Limb (tissue), 2 donors: Measurements from ENCODE around the gene OR10T2.
"Not testable (repeated sequence)": the region's sequence is repeated elsewhere in the genome, so short reads cannot be mapped to it uniquely, and the experiment has no call there.

Experiments
- DNase-seq, 2 donors: peaks; one replicate each; pipeline ENCODE4 v3.0.0-alpha.2; 2016; ENCODE audit errors: extremely low spot score in 2 of 2

OR10T2 gene

DNA sequence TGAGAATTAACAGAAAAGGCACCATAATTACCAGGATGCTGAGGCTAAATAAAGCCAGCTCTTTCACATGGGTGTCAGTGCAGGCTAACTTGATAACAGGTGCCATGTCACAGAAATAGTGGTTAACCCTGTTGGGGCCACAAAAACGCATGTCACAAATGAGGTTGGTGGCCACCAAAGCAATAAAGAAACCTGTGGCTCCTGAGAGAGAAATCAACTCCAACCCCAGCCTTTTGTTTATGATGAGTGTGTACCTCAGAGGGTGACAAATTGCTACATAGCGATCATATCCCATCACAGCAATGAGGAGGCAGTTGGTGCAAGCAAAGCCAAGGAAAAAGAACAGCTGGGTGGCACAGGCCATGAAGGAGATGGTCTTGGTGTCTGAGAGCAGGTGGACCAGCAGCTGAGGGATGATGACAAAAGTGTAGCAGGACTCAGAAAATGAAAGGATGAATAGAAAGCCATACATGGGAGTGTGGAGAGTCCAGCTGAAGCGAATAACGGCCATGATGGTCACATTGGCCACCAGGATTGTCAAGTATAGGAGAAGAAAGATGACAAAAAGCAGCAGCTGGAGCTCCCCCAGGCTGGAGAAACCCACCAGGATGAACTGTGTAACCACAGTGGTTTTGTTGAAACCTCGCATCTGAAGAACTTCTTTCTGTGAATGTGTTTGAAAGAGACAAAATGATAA, at the start of gene OR10T2:
OR10T2 (minus strand) TSS at position 649 of the 697 bp plus-strand sequence; CDS start at position 649, 0 bp downstream.
- DNase-seq: no peak

- no peak for DNase-seq
These were observed 46.1 kb upstream of the OR10T2 start for GRCh38 chr1:158445376-158445775.

DNA sequence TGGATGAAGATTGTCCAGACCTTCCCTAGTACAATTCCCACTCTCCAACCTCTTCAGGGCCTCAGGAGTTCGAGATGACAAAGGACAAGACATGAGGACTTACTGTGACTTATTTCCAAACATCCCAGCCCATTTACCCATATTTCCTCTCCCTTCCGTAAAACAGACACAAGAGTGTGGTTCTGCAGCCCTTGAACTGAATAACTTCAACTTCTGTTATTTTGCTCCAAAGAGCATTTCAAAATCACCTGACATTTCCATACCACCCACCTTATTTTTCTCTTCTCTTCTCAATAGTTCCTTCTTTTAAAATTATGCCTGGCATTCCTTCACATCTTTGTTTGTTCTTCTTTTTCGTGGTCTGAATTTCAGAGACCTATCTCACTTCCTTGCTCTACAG, 35.5 kb upstream of the OR10T2 start:
- DNase-seq: no peak

DNA sequence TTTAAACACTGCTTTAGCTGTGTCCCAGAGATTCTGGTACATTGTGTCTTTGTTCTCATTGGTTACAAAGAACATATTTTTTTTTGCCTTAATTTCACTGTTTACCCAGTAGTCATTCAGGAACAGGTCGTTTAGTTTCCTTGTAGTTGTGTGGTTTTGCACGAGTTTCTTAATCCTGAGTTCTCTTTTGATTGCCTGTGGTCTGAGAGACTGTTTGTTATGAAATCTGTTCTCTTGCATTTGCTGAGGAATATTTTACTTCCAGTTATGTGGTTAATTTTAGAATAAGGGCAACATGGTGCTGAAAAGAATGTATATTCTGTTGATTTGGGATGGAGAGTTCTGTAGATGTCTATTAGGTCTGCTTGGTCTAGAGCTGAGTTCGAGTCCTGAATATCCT, 30.9 kb upstream of the OR10T2 start:
- not testable (repeated sequence) for DNase-seq

DNA sequence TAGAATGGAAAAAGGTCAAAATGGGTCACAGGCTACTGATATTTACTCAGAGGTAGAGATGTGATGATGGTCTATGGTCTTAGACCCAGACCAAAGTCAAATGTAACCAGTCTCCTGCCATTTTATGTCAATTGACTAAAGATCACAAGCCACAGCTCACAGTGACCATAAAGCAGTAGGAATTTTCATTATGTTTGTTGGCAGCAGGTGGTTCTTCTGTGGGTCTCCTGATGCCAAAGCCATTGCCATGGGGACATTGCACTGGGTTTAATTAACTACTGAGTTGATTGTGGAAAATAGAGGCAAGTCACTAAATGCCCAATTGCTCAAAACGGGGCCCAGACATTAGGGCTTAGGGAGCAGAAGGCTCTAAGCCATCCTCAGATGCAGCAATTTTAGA, 26.9 kb upstream of the OR10T2 start, which contains the start of gene OR10K2:
OR10K2 (minus strand) TSS at position 101 of the 400 bp plus-strand sequence. CDS start 5,371 bp downstream, outside the sequence.
- DNase-seq: no peak

GRCh38 chr1:158425027-158425426, 25.8 kb upstream of the OR10T2 start:
- no peak for DNase-seq

GRCh38 chr1:158422212-158422611, 22.9 kb upstream of the OR10T2 start:
- no peak for DNase-seq

DNA sequence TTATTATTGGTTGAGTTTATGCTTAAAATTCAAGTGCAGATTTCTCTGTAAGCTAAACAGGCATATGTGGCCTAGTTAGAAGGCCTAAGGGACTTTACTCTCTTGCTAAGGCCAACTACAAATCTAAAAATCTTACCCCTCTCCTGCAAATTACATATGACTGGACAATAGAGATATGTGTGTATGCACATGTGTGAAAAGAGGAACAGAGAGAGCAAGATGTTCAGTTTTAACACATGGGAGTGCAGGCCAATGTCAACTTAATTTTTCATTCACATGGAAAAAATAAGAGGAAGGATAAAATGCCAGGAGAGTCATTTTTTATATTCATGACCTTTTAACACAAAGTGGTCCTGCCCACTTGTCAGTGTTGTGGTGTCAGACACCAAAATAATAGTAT, 18.3 kb upstream of the OR10T2 start:
- DNase-seq: no peak

DNA sequence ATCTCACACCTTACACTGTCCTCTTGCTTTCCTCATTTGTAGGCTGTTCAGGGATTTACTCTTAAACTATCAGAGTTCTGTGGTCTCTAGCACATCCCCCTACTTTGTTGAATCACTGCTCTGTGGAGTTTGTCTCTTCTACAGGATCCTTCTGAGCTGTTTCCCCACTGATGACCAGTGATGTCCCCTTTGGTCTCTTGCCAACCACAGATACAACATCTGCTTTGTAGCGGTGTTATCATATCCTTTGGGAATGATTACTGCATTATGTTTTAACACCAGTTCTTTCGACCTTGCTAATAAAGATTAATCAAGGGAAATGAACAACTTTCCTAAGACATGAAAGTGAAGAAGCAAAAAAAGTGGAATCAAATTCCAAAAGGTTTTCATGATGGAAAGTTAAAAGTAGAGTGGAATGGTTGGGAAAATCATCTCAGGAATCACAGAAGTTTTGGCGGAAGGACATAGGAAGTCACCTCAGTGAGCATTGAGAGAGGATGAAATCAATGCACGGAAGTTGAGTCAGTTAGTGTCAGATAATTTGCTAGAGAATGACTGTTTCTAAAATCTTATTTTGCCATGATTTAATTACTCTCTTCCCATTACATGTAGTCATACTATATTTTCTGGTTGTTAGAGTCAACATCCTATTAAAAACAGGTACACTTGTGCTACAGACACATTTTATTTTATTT, 15.5 kb upstream of the OR10T2 start:
- DNase-seq: no peak

DNA sequence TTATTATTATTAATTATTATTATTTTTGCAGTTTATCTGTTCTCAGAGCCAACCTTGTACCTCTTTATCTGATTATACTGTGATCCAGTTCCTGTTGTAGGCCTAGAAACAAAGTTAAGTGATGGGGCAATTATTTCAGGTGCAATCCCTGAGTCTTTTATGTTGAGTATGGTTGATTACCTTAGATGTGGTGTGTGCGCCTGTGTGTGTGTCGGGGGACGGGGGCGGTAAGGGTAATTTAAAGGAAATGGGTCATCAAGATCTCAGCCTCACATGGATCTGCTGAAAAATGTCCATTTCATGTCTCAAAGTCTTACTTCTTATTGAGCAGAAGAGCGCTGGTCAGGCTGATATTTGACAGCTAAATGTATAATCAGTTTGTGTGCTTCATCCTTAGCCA, 7.8 kb upstream of the OR10T2 start:
- no peak for DNase-seq

DNA sequence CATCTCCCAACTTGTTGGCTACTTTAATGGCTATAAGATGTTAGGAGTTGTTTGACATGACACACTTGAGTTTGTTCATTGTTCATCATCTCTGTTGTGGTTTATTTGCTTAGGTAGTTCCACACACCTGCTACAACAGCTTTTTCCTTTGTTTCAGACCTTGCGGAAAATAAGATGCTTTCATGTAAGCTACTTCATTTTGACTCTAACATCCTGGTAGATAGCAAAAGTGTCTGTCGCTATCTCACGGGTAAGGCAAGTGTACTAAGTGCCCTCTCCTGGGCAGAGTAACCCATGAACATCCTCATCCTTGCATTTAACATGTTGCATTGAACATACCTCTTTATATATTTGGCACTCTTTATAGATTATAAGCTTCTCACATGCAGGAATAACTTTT, 1.6 kb upstream of the OR10T2 start:
- no peak for DNase-seq

GRCh38 chr1:158396646-158397045, 2.6 kb downstream of the OR10T2 start:
- no peak for DNase-seq

DNA sequence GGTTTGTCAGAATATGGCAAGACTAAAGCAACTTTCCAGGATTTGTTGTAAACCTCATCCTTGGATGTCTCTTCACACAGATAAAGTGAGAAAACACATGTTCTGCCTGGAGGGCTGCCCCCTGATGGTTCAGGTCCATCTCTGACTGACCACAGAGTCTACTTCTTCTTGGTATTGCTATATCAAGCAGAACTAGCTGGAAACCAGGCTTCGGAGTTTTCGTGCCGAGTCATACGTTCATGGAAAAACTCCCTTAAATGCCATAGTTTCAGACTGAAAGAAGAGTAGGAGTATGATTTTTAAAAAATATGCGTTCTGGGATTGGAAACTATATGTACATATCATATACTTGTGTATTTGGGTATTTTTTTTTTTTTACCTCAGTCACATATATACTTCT, 5.8 kb downstream of the OR10T2 start:
- no peak for DNase-seq

- no peak for DNase-seq
These were observed 8.2 kb downstream of the OR10T2 start for GRCh38 chr1:158391099-158391498.

DNA sequence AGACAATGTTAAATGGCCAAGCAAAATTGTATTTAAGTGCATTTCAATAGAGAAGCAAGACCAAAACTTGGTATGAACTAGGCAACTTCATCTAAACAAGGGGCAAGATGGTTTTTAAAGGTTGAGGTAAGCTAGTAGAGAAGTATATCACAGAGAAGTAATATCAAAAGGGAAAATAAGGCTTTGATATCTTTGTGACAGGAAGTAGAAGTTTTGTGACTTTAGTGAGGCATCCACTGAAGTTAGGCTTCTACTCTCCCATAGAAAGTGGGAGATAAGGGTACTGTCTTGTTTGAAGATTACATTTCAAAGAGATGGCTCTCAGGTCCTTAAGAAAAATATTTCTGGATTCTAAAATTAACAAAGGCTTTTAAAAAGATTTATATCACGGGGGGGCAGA, 8.9 kb downstream of the OR10T2 start:
- no peak for DNase-seq

GRCh38 chr1:158374860-158375259, 24.4 kb downstream of the OR10T2 start:
- DNase-seq: no peak

DNA sequence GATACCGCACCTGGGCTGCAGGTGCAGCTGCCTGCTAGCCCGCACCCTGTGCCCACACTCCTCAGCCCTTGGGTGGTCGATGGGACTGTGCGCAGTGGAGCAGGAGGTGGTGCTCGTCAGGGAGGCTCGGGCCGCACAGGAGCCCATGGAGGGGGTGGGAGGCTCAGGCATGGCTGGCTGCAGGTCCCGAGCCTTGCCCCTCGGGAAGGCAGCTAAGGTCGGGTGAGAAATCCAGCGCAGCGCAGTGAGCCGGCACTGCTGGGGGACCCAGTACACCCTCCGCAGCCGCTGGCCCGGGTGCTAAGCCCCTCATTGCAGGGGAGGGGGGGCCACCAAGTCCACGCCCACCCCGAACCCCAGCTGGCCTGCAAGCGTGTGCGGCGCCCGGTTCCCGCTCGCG, 25.2 kb downstream of the OR10T2 start:
- not testable (repeated sequence) for DNase-seq

GRCh38 chr1:158371188-158371953, 27.9 kb downstream of the OR10T2 start:
- DNase-seq: no peak

DNA sequence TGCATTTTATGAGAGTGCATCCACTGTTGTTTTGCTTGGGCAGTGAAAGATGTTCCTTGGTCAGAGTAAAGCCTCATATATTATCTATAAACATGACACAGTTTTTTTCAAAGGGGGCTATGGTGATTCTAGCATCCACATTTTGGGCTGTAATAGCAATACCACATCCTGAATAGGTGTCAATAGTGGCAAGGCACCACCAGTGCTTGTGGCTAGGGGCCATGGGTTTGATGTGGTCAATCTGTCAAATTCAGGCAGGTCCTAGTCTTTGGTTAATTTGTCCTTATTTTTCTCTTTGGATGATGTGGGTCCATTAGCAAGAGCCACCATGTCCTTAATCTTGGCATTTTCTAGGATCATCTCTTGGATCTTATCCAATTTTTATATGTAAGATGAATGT, 32.5 kb downstream of the OR10T2 start:
- no peak for DNase-seq

GRCh38 chr1:158362941-158363340, 36.3 kb downstream of the OR10T2 start:
- DNase-seq: no peak

DNA sequence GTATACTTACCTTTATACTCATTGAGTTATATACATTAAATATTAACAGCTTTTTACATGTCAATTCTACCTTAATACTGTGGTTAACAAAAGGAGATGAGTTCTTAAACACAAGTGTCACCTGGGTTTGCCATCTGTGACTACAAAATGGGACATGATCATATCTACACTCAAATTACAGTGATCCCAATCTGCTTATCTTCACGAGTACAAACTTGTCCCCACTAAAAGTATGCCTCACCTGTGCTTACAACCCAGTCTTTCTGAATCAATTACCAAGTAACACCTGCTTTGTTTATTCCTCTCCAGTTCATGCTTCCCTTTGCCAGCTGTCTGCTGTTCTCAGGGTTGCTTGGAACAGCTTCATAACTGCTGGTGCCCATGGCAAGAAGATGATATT, 36.8 kb downstream of the OR10T2 start:
- DNase-seq: no peak

GRCh38 chr1:158357441-158357840, 41.8 kb downstream of the OR10T2 start:
- DNase-seq: no peak
